IMR-90 (cell line): Measurements from ENCODE around the gene RCBTB1. TPM values are rescaled to one million over a fixed set of nuclear protein-coding genes. Genes with fewer than 3 reads are reported as not detected.

Experiments
- ATAC-seq: fragments of 200-7000 bp; cut with Tn5 transposase; 2 replicates; pipeline ENCODE4 v1.9.1; 2020; ENCODE audit warnings: low read depth, mild to moderate bottlenecking, moderate library complexity
- BruUV-seq: library from RNA; stranded (reverse); fragments of 400-500 nt; replicated peaks from 2 replicates; lab custom pipeline; 2021; lab: Mats Ljungman, UMichigan
- CTCF ChIA-PET: fragments of 300-600 bp; formaldehyde crosslinking; extraction: SDS; loops from one replicate; lab custom pipeline; 2021; ENCODE audit warnings: antibody characterized with exemption; lab: Yijun Ruan, JAX
- POLR2A ChIA-PET: fragments of 300-600 bp; sonication (Branson Sonifier 250); formaldehyde crosslinking; loops from one replicate; lab custom pipeline; 2022; ENCODE audit warnings: antibody characterized with exemption; ENCODE audit not compliant: unreplicated experiment; lab: Charles Lee
- DNase-seq: peaks from one replicate; pipeline ENCODE4 v3.0.0; 2013
- H2AFZ ChIP-seq: replicated peaks from 2 replicates; pipeline ENCODE3; 2013; ENCODE audit warnings: low read length, mild to moderate bottlenecking; ENCODE audit not compliant: poor library complexity
- H2AK5ac ChIP-seq: 2 replicates; pipeline ENCODE4 v1.6.1; 2013; ENCODE audit warnings: low read depth, low read length, inconsistent platforms
- H2AK9ac ChIP-seq: replicated peaks from 2 replicates; pipeline ENCODE3; 2013; ENCODE audit warnings: mild to moderate bottlenecking, low read depth, low read length, moderate library complexity; ENCODE audit not compliant: poor library complexity
- H2BK120ac ChIP-seq: 2 replicates; pipeline ENCODE4 v1.6.1; 2013; ENCODE audit warnings: low read depth, low read length, inconsistent platforms
- H2BK15ac ChIP-seq: 3 replicates; pipeline ENCODE4 v1.6.1; 2013; ENCODE audit warnings: low read depth, low read length, inconsistent platforms
- H2BK20ac ChIP-seq: 2 replicates; pipeline ENCODE4 v1.6.1; 2013; ENCODE audit warnings: low read depth, mild to moderate bottlenecking, inconsistent platforms, low read length, moderate library complexity
- H2BK5ac ChIP-seq: 2 replicates; pipeline ENCODE4 v1.6.1; 2013; ENCODE audit warnings: mild to moderate bottlenecking, low read depth, low read length, inconsistent platforms; ENCODE audit not compliant: poor library complexity, severe bottlenecking
- H3K14ac ChIP-seq: replicated peaks from 2 replicates; pipeline ENCODE4 v1.6.1; 2013; ENCODE audit warnings: low read depth, low read length, inconsistent platforms
- H3K18ac ChIP-seq: 2 replicates; pipeline ENCODE4 v1.6.1; 2013; ENCODE audit warnings: low read depth, low read length, control low read depth
- H3K23ac ChIP-seq: 2 replicates; pipeline ENCODE4 v1.6.1; 2013; ENCODE audit warnings: low read depth, low read length, inconsistent platforms
- H3K27ac ChIP-seq: 2 replicates; pipeline ENCODE4 v1.5.1; 2013; ENCODE audit warnings: mild to moderate bottlenecking, control low read depth, low read length; ENCODE audit not compliant: insufficient read depth
- H3K27me3 ChIP-seq: 2 replicates; pipeline ENCODE4 v1.6.1; 2013; ENCODE audit warnings: low read length; ENCODE audit not compliant: control insufficient read depth, insufficient read depth
- H3K36me3 ChIP-seq: 2 replicates; pipeline ENCODE4 v1.6.1; 2013; ENCODE audit warnings: low read length, mixed read lengths; ENCODE audit not compliant: control insufficient read depth, insufficient read depth
- H3K4ac ChIP-seq: 2 replicates; pipeline ENCODE4 v1.6.1; 2013; ENCODE audit warnings: low read depth, low read length, inconsistent platforms
- H3K4me1 ChIP-seq: 2 replicates; pipeline ENCODE4 v1.6.1; 2013; ENCODE audit warnings: low read length, mixed read lengths; ENCODE audit not compliant: control insufficient read depth, insufficient read depth
- H3K4me2 ChIP-seq: 2 replicates; pipeline ENCODE4 v1.6.1; 2013; ENCODE audit warnings: low read depth, mild to moderate bottlenecking, control low read depth, low read length, moderate library complexity
- H3K4me3 ChIP-seq: 2 replicates; pipeline ENCODE4 v1.5.1; 2013; ENCODE audit warnings: low read depth, mild to moderate bottlenecking, control low read depth, low read length, moderate library complexity; ENCODE audit not compliant: insufficient read depth
- H3K56ac ChIP-seq: 2 replicates; pipeline ENCODE4 v1.6.1; 2013; ENCODE audit warnings: low read length, inconsistent platforms; ENCODE audit not compliant: insufficient read depth; ENCODE audit errors: extremely low read depth
- H3K79me1 ChIP-seq, 2 experiments: 2 replicates each; pipeline ENCODE4 v1.6.1; 2013; ENCODE audit warnings: low read length in 2 of 2, inconsistent platforms in 1 of 2, low read depth in 1 of 2
- H3K9ac ChIP-seq: 2 replicates; pipeline ENCODE4 v1.6.1; 2013; ENCODE audit warnings: low read depth, low read length, control low read depth
- H3K9me1 ChIP-seq: 2 replicates; pipeline ENCODE4 v1.6.1; 2013; ENCODE audit warnings: low read length, inconsistent platforms; ENCODE audit not compliant: insufficient read depth
- H3K9me3 ChIP-seq: 2 replicates; pipeline ENCODE4 v1.6.1; 2013; ENCODE audit warnings: low read length; ENCODE audit not compliant: control insufficient read depth, insufficient read depth
- H4K20me1 ChIP-seq: 2 replicates; pipeline ENCODE4 v1.6.1; 2013; ENCODE audit warnings: low read length, inconsistent platforms; ENCODE audit not compliant: insufficient read depth
- H4K5ac ChIP-seq: 2 replicates; pipeline ENCODE4 v1.6.1; 2013; ENCODE audit warnings: mild to moderate bottlenecking, low read depth, low read length, control low read depth
- H4K8ac ChIP-seq, 2 experiments: 2 replicates each; pipeline ENCODE4 v1.6.1; 2013; ENCODE audit warnings: low read depth in 2 of 2, low read length in 2 of 2, control low read depth in 1 of 2, inconsistent platforms in 1 of 2
- H4K91ac ChIP-seq: 2 replicates; pipeline ENCODE4 v1.6.1; 2013; ENCODE audit warnings: low read depth, low read length, inconsistent platforms; ENCODE audit not compliant: insufficient read depth
- BHLHE40 ChIP-seq: fragments of 150-350 bp; IDR thresholded peaks from 2 replicates; pipeline ENCODE4 v1.6.1; 2016; ENCODE audit warnings: mild to moderate bottlenecking, low read depth, low read length
- CEBPB ChIP-seq: IDR thresholded peaks from 2 replicates; pipeline ENCODE4 v1.6.1; 2012; ENCODE audit warnings: low read depth, low read length, improper control_type of control experiment
- CHD1 ChIP-seq: IDR thresholded peaks from 2 replicates; pipeline ENCODE4 v1.6.1; 2012; ENCODE audit warnings: low read depth, low read length, improper control_type of control experiment
- ELK1 ChIP-seq: fragments of 150-350 bp; IDR thresholded peaks from 2 replicates; pipeline ENCODE4 v1.6.1; 2016; ENCODE audit warnings: low read depth, mild to moderate bottlenecking, low read length, moderate library complexity, borderline replicate concordance
- FOS ChIP-seq: fragments of 150-350 bp; IDR thresholded peaks from 2 replicates; pipeline ENCODE4 v1.6.1; 2016; ENCODE audit warnings: low read depth, low read length
- MAZ ChIP-seq: IDR thresholded peaks from 2 replicates; pipeline ENCODE4 v1.6.1; 2012; ENCODE audit warnings: low read depth, mild to moderate bottlenecking, low read length, improper control_type of control experiment, moderate library complexity, borderline replicate concordance
- MXI1 ChIP-seq: IDR thresholded peaks from 2 replicates; pipeline ENCODE4 v1.6.1; 2012; ENCODE audit warnings: low read depth, mild to moderate bottlenecking, low read length, moderate library complexity, borderline replicate concordance
- NFE2L2 ChIP-seq: fragments of 150-350 bp; IDR thresholded peaks from 2 replicates; pipeline ENCODE4 v1.6.1; 2016; ENCODE audit warnings: low read depth, mild to moderate bottlenecking, low read length
- RAD21 ChIP-seq: IDR thresholded peaks from 2 replicates; pipeline ENCODE4 v1.6.1; 2012; ENCODE audit warnings: low read length, improper control_type of control experiment
- RFX5 ChIP-seq: IDR thresholded peaks from 2 replicates; pipeline ENCODE4 v1.8.0; 2012; ENCODE audit warnings: low read depth, mild to moderate bottlenecking, low read length, moderate library complexity
- SMC3 ChIP-seq: fragments of 150-350 bp; IDR thresholded peaks from 2 replicates; pipeline ENCODE4 v1.6.1; 2016; ENCODE audit warnings: low read depth, mild to moderate bottlenecking, antibody characterized with exemption, low read length, moderate library complexity
- WGBS, 2 experiments: methylation state at CpG; one replicate each; pipeline versions ENCODE4 v1.1.5 to v1.1.7; 2013; ENCODE audit warnings: missing lambda C conversion rate in 2 of 2; ENCODE audit not compliant: insufficient read length in 1 of 2; ENCODE audit errors: extremely low coverage in 2 of 2; 5-methylcytosine and 5-hydroxymethylcytosine counted together
- dilution Hi-C: fragments of 300-500 bp; cut with HindIII; formaldehyde crosslinking; loops from one replicate; pipeline ENCODE4 v1.14.3; 2018; ENCODE audit warnings: low sequenced_read_pairs; ENCODE audit not compliant: unreplicated experiment
- in situ Hi-C: fragments of 300-500 bp; cut with MboI; formaldehyde crosslinking; loops from 3 replicates; pipeline ENCODE4 v1.14.3; 2019; ENCODE audit warnings: low sequenced_read_pairs, inconsistent platforms, mixed read lengths
- intact Hi-C: fragments of 100-400 bp; cut with micrococcal nuclease; formaldehyde crosslinking; loops from 2 replicates; pipeline ENCODE4 v1.10.0; 2022
- polyA plus RNA-seq, 3 experiments: library from polyadenylated mRNA; depleted of rRNA; stranded (reverse); fragments of >200 nt; gene quantifications; 2 replicates each; pipeline ENCODE4 v1.2.3, GENCODE V29; 2012; ENCODE audit warnings: low replicate concordance in 1 of 3
- total RNA-seq: library from RNA; depleted of rRNA; stranded (reverse); fragments of >200 nt; gene quantifications from 2 replicates; pipeline ENCODE4 v1.2.3, GENCODE V29; 2012

Gene RCBTB1
- total and polyA plus RNA-seq, 2 of the 4 experiments (the other 2 are of a cell fraction), result 11.3 to 11.6 TPM

- TF ChIP-seq RFX5, result no peak
Observed at GRCh38 chr13:49580980-49581680, 4.2 kb downstream of the RCBTB1 start (continued).

- in situ Hi-C loops (no loop called here), intact Hi-C loops (no loop called here), dilution Hi-C loops (no loop called here)
- Histone ChIP-seq H3K9ac (no peak overlapping the region), H2BK15ac (no peak overlapping the region), H3K4me3 (no peak overlapping the region), H2AFZ (no peak overlapping the region), H3K36me3 (peaks cover 13% of the 10 kb centered on the region; the same call in 1 of the 2 replicates), H2AK5ac (no peak overlapping the region), H3K23ac (no peak overlapping the region), H2AK9ac (no peak overlapping the region), H3K9me3 (no peaks in the 10 kb centered on the region), H3K79me1 (peaks cover 28 to 45% of the 10 kb centered on the region in 2 experiments), H4K8ac (no peak overlapping the region), H4K20me1 (peaks cover 3% of the 10 kb centered on the region; the same call in 1 of the 2 replicates), H3K4me1 (no peaks in the 10 kb centered on the region), H3K4ac (no peak overlapping the region), H3K27ac (no peak overlapping the region), H3K27me3 (no peaks in the 10 kb centered on the region), H4K5ac (no peak overlapping the region), H3K9me1 (0 out of 2 replicates have a peak, but pooled peaks cover 3% of the 10 kb centered on the region), H2BK120ac (no peak overlapping the region), H3K14ac (no peak overlapping the region), H4K91ac (no peak overlapping the region), H2BK5ac (no peak overlapping the region), H3K56ac (no peak overlapping the region), H3K18ac (no peak overlapping the region), H3K4me2 (no peak overlapping the region), H2BK20ac (no peak overlapping the region)
- no peak for TF ChIP-seq FOS
- TF ChIP-seq ELK1, result no peak
- no peak for TF ChIP-seq CHD1
- TF ChIP-seq SMC3, result no peak
- TF ChIP-seq RAD21, result no peak
- TF ChIP-seq NFE2L2, result no peak
- no peak for TF ChIP-seq MAZ
- TF ChIP-seq CEBPB, result no peak
- no peak for TF ChIP-seq BHLHE40
- no peak for TF ChIP-seq RFX5
- no peak for TF ChIP-seq MXI1
- BruUV-seq, result no TSS peak
- CTCF ChIA-PET, result no interaction called here
- WGBS, 2 experiments, result no CpG with 5 or more reads among the region's 3 CpGs
- ATAC-seq (no peak), DNase-seq (no peak)
- POLR2A ChIA-PET, result no interaction called here
Observed at GRCh38 chr13:49579501-49579900, 5.9 kb downstream of the RCBTB1 start.
